HEK293 (cell line): ENCODE data around the gene WRAP73.

ENCODE experiments used
- YY1 ChIP-seq: fragments of 450-650 bp; formaldehyde crosslinking; IDR thresholded peaks from 2 replicates; pipeline ENCODE4 v1.5.1; 2018; ENCODE audit warnings: missing biosample characterization, missing genetic modification characterization
- ZBTB1 ChIP-seq: fragments of 450-650 bp; formaldehyde crosslinking; IDR thresholded peaks from 2 replicates; pipeline ENCODE4 v1.5.1; 2016; ENCODE audit warnings: missing biosample characterization, missing genetic modification characterization
- ZNF114 ChIP-seq: fragments of 450-650 bp; formaldehyde crosslinking; IDR thresholded peaks from 2 replicates; pipeline ENCODE4 v1.5.0; 2017; ENCODE audit warnings: missing biosample characterization, missing genetic modification characterization
- ZNF146 ChIP-seq: fragments of 450-650 bp; formaldehyde crosslinking; IDR thresholded peaks from 2 replicates; pipeline ENCODE4 v1.5.1; 2016; ENCODE audit warnings: missing biosample characterization, missing genetic modification characterization
- ZNF16 ChIP-seq: fragments of 450-650 bp; formaldehyde crosslinking; IDR thresholded peaks from 2 replicates; pipeline ENCODE4 v1.5.1; 2016; ENCODE audit warnings: low read depth, missing biosample characterization, missing genetic modification characterization
- ZNF174 ChIP-seq: fragments of 450-650 bp; formaldehyde crosslinking; IDR thresholded peaks from 2 replicates; pipeline ENCODE4 v1.5.0; 2017; ENCODE audit warnings: missing biosample characterization, mild to moderate bottlenecking, missing genetic modification characterization
- ZNF311 ChIP-seq: fragments of 450-650 bp; formaldehyde crosslinking; IDR thresholded peaks from 2 replicates; pipeline ENCODE4 v1.5.1; 2017; ENCODE audit warnings: missing biosample characterization, missing genetic modification characterization, borderline replicate concordance
- ZNF514 ChIP-seq: fragments of 450-650 bp; formaldehyde crosslinking; IDR thresholded peaks from 2 replicates; pipeline ENCODE4 v1.5.1; 2016; ENCODE audit warnings: missing biosample characterization, missing genetic modification characterization
- ZNF707 ChIP-seq: fragments of 450-650 bp; formaldehyde crosslinking; IDR thresholded peaks from 2 replicates; pipeline ENCODE4 v1.5.1; 2016; ENCODE audit warnings: missing biosample characterization, missing genetic modification characterization
- TF ChIP-seq, protein P1 (sequence below): fragments of 450-650 bp; formaldehyde crosslinking; IDR thresholded peaks from 2 replicates; pipeline ENCODE4 v1.5.1; 2016; ENCODE audit warnings: missing biosample characterization, missing genetic modification characterization
- TF ChIP-seq, protein P2 (sequence below): fragments of 450-650 bp; formaldehyde crosslinking; IDR thresholded peaks from 2 replicates; pipeline ENCODE4 v1.5.1; 2016; ENCODE audit warnings: missing biosample characterization, missing genetic modification characterization
- TF ChIP-seq, protein P3 (sequence below): fragments of 450-650 bp; formaldehyde crosslinking; IDR thresholded peaks from 2 replicates; pipeline ENCODE4 v1.5.0; 2017; ENCODE audit warnings: missing biosample characterization, missing genetic modification characterization, borderline replicate concordance

DNA sequence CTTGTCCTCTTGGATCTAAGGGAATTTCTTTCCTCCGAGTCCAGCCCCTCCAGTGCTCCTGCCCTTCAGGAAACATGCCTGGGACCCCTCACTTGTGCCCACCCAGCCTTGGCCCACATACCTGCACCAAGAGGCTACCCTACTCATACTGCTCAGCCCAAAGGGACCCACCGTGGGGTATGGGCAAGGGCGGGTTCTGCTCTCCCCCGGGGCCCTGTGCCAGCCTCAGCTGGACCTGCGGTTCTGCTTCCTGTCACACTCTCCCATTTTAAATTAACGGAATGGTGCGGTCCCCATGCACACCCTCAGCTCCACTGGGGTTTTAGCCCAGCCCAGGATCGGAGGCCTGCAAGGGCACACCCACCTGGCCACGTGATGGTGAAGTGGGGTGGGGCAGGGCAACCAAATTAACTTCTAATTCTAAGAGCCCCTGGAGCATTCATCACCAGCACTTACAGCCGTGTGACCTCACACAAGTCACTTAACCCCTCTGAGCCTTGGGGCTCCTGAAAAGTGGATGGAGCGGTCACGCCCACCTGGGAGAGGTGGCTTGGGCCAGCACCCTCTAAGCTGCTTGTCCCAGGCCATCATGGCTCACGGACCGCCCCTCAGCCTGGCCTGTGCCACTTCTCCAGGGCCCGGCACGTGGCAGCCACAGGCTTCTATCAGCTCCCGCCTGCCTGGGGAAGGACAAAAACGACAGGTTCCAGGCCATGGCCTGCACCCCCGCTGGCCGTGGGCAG lies 30.8 kb upstream of the WRAP73 start:
- TF ChIP-seq, protein P1, sequence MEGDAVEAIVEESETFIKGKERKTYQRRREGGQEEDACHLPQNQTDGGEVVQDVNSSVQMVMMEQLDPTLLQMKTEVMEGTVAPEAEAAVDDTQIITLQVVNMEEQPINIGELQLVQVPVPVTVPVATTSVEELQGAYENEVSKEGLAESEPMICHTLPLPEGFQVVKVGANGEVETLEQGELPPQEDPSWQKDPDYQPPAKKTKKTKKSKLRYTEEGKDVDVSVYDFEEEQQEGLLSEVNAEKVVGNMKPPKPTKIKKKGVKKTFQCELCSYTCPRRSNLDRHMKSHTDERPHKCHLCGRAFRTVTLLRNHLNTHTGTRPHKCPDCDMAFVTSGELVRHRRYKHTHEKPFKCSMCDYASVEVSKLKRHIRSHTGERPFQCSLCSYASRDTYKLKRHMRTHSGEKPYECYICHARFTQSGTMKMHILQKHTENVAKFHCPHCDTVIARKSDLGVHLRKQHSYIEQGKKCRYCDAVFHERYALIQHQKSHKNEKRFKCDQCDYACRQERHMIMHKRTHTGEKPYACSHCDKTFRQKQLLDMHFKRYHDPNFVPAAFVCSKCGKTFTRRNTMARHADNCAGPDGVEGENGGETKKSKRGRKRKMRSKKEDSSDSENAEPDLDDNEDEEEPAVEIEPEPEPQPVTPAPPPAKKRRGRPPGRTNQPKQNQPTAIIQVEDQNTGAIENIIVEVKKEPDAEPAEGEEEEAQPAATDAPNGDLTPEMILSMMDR (tag by site-specific recombination): no peak
- no peak for TF ChIP-seq ZBTB1 (tag by site-specific recombination)
- TF ChIP-seq, protein P2, sequence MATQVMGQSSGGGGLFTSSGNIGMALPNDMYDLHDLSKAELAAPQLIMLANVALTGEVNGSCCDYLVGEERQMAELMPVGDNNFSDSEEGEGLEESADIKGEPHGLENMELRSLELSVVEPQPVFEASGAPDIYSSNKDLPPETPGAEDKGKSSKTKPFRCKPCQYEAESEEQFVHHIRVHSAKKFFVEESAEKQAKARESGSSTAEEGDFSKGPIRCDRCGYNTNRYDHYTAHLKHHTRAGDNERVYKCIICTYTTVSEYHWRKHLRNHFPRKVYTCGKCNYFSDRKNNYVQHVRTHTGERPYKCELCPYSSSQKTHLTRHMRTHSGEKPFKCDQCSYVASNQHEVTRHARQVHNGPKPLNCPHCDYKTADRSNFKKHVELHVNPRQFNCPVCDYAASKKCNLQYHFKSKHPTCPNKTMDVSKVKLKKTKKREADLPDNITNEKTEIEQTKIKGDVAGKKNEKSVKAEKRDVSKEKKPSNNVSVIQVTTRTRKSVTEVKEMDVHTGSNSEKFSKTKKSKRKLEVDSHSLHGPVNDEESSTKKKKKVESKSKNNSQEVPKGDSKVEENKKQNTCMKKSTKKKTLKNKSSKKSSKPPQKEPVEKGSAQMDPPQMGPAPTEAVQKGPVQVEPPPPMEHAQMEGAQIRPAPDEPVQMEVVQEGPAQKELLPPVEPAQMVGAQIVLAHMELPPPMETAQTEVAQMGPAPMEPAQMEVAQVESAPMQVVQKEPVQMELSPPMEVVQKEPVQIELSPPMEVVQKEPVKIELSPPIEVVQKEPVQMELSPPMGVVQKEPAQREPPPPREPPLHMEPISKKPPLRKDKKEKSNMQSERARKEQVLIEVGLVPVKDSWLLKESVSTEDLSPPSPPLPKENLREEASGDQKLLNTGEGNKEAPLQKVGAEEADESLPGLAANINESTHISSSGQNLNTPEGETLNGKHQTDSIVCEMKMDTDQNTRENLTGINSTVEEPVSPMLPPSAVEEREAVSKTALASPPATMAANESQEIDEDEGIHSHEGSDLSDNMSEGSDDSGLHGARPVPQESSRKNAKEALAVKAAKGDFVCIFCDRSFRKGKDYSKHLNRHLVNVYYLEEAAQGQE (tag by site-specific recombination): no peak
- TF ChIP-seq, protein P3, sequence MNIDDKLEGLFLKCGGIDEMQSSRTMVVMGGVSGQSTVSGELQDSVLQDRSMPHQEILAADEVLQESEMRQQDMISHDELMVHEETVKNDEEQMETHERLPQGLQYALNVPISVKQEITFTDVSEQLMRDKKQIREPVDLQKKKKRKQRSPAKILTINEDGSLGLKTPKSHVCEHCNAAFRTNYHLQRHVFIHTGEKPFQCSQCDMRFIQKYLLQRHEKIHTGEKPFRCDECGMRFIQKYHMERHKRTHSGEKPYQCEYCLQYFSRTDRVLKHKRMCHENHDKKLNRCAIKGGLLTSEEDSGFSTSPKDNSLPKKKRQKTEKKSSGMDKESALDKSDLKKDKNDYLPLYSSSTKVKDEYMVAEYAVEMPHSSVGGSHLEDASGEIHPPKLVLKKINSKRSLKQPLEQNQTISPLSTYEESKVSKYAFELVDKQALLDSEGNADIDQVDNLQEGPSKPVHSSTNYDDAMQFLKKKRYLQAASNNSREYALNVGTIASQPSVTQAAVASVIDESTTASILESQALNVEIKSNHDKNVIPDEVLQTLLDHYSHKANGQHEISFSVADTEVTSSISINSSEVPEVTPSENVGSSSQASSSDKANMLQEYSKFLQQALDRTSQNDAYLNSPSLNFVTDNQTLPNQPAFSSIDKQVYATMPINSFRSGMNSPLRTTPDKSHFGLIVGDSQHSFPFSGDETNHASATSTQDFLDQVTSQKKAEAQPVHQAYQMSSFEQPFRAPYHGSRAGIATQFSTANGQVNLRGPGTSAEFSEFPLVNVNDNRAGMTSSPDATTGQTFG (tag by site-specific recombination): no peak
- no peak for TF ChIP-seq ZNF707 (tag by site-specific recombination)
- no peak for TF ChIP-seq ZNF114
- TF ChIP-seq YY1 (tag by site-specific recombination): no peak
- TF ChIP-seq ZNF146: no peak
- TF ChIP-seq ZNF16 (tag by site-specific recombination): no peak
- no peak for TF ChIP-seq ZNF514
- TF ChIP-seq ZNF311 (tag by site-specific recombination): no peak
- TF ChIP-seq ZNF174 (tag by site-specific recombination): no peak
